OCI-LY7 (cell line): ENCODE results near the gene ACP7. TPM values are rescaled to one million over a fixed set of nuclear protein-coding genes. Genes with fewer than 3 reads are reported as not detected.

Experiments used
- BruUV-seq: library from RNA; stranded (reverse); fragments of 400-500 nt; replicated peaks from 2 replicates; lab custom pipeline; 2021; lab: Mats Ljungman, UMichigan
- CTCF ChIA-PET: fragments of 300-600 bp; sonication (Branson Sonifier 250); formaldehyde crosslinking; loops from one replicate; lab custom pipeline; 2022; ENCODE audit warnings: antibody characterized with exemption; ENCODE audit not compliant: unreplicated experiment; lab: Charles Lee
- POLR2A ChIA-PET: fragments of 300-600 bp; sonication (Branson Sonifier 250); formaldehyde crosslinking; loops from one replicate; lab custom pipeline; 2022; ENCODE audit warnings: antibody characterized with exemption; lab: Charles Lee
- DNase-seq: peaks from one replicate; pipeline ENCODE4 v3.0.0-alpha.2; 2015; ENCODE audit warnings: low spot score
- H2AFZ ChIP-seq: fragments of 200-600 bp; sonication (generic), shearing (Covaris generic); 2 replicates; pipeline ENCODE4 v1.6.1; 2014; ENCODE audit warnings: mild to moderate bottlenecking, antibody characterized with exemption, low read length, moderate library complexity
- H3K27ac ChIP-seq: fragments of 200-600 bp; sonication (generic); 2 replicates; pipeline ENCODE4 v1.5.1; 2014; ENCODE audit warnings: mixed run types, low read depth, mild to moderate bottlenecking, moderate library complexity, low read length, inconsistent platforms; ENCODE audit not compliant: poor library complexity, severe bottlenecking
- H3K36me3 ChIP-seq: fragments of 200-600 bp; sonication (generic); 2 replicates; pipeline ENCODE4 v1.6.1; 2014; ENCODE audit warnings: mild to moderate bottlenecking, antibody characterized with exemption, low read length, moderate library complexity, mixed read lengths; ENCODE audit not compliant: insufficient read depth
- H3K4me1 ChIP-seq: fragments of 200-600 bp; sonication (generic); 2 replicates; pipeline ENCODE4 v1.5.1; 2014; ENCODE audit warnings: mild to moderate bottlenecking, low read length; ENCODE audit not compliant: insufficient read depth, poor library complexity, severe bottlenecking
- H3K4me2 ChIP-seq: fragments of 200-600 bp; sonication (generic); 2 replicates; pipeline ENCODE4 v1.6.1; 2014; ENCODE audit warnings: mild to moderate bottlenecking, low read length
- H3K4me3 ChIP-seq: fragments of 200-600 bp; sonication (generic); 2 replicates; pipeline ENCODE4 v1.5.1; 2014; ENCODE audit warnings: mild to moderate bottlenecking, low read depth, low read length; ENCODE audit not compliant: poor library complexity, severe bottlenecking
- H3K79me2 ChIP-seq: fragments of 200-600 bp; sonication (generic); 2 replicates; pipeline ENCODE4 v1.6.1; 2016; ENCODE audit warnings: low read depth, mild to moderate bottlenecking, low read length, moderate library complexity, mixed read lengths; ENCODE audit not compliant: insufficient read depth
- H3K9me2 ChIP-seq: fragments of 200-600 bp; sonication (generic); 2 replicates; pipeline ENCODE4 v1.6.1; 2016; ENCODE audit warnings: mild to moderate bottlenecking, low read length, mixed read lengths; ENCODE audit not compliant: insufficient read depth
- H3K9me3 ChIP-seq: fragments of 200-600 bp; sonication (generic); 2 replicates; pipeline ENCODE4 v1.6.1; 2014; ENCODE audit warnings: mild to moderate bottlenecking, mixed run types, low read length, mixed read lengths
- H4K20me1 ChIP-seq: fragments of 200-600 bp; sonication (generic); 2 replicates; pipeline ENCODE4 v1.6.1; 2014; ENCODE audit warnings: mild to moderate bottlenecking, antibody characterized with exemption, low read length, moderate library complexity, mixed read lengths; ENCODE audit not compliant: insufficient read depth
- EZH2phosphoT487 ChIP-seq: fragments of 200-600 bp; sonication (generic); IDR thresholded peaks from 2 replicates; pipeline ENCODE4 v1.6.1; 2018; ENCODE audit warnings: low read depth, borderline replicate concordance, mild to moderate bottlenecking, mixed run types, antibody characterized with exemption, low read length, moderate library complexity, mixed read lengths
- intact Hi-C: fragments of 100-400 bp; cut with micrococcal nuclease; formaldehyde crosslinking; loops from one replicate; pipeline ENCODE4 v1.10.0; 2022; ENCODE audit not compliant: unreplicated experiment
- total RNA-seq, 2 experiments: library from RNA; depleted of rRNA in 1 of 2; stranded (reverse); fragments of >200 nt in 1 of 2; shearing (Covaris generic) in 1 of 2; gene quantifications; 2 replicates each; pipeline ENCODE4 v1.2.3, GENCODE V29; 2014 to 2022
- TF ChIP-seq, protein P1 (sequence below): fragments of 200-600 bp; sonication (generic); conservative IDR thresholded peaks from 2 replicates; pipeline ENCODE4 v1.5.1; 2014; ENCODE audit warnings: mild to moderate bottlenecking, antibody characterized with exemption, low read length, moderate library complexity, mixed read lengths

ACP7 gene
- total RNA-seq, 2 experiments from 2014 or later: not detected

DNA sequence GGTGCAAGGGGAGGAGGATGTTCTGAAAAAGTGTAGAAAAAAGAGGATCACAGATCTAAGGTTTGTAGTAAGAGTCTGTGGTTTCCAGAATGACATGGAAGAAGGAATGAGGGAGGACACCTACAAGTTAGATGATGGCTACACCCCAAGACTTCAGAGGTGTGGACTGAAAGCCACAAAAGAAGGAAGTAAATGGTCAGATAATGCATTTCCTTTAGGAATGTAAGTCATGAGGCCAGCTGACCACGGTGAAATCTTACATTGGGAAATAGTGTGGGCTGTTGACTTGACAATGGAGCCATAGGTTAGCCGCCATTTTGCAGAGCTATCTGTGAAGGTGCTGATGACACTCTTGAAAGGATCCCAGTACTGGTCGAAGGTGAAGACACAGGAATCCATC, 26.6 kb upstream of the ACP7 start:
- CTCF ChIA-PET: no interaction called here
- Histone ChIP-seq H3K36me3 (no peaks in the 10 kb centered on the region), H3K27ac (no peak overlapping the region), H3K9me2 (no peaks in the 10 kb centered on the region), H4K20me1 (no peaks in the 10 kb centered on the region), H3K4me3 (no peak overlapping the region), H3K9me3 (no peaks in the 10 kb centered on the region), H3K79me2 (no peaks in the 10 kb centered on the region), H3K4me1 (no peaks in the 10 kb centered on the region), H3K4me2 (no peak overlapping the region), H2AFZ (no peak overlapping the region)
- DNase-seq: no peak
- no TSS peak for BruUV-seq
- POLR2A ChIA-PET: interaction anchor here (0.6 kb wide), 1 partner anchor 12 kb away, joined by 4 read pairs; no protein-coding TSS in a partner anchor
- no peak for TF ChIP-seq EZH2phosphoT487
- TF ChIP-seq, protein P1, sequence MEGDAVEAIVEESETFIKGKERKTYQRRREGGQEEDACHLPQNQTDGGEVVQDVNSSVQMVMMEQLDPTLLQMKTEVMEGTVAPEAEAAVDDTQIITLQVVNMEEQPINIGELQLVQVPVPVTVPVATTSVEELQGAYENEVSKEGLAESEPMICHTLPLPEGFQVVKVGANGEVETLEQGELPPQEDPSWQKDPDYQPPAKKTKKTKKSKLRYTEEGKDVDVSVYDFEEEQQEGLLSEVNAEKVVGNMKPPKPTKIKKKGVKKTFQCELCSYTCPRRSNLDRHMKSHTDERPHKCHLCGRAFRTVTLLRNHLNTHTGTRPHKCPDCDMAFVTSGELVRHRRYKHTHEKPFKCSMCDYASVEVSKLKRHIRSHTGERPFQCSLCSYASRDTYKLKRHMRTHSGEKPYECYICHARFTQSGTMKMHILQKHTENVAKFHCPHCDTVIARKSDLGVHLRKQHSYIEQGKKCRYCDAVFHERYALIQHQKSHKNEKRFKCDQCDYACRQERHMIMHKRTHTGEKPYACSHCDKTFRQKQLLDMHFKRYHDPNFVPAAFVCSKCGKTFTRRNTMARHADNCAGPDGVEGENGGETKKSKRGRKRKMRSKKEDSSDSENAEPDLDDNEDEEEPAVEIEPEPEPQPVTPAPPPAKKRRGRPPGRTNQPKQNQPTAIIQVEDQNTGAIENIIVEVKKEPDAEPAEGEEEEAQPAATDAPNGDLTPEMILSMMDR: no peak
- intact Hi-C loops: no loop called here

DNA sequence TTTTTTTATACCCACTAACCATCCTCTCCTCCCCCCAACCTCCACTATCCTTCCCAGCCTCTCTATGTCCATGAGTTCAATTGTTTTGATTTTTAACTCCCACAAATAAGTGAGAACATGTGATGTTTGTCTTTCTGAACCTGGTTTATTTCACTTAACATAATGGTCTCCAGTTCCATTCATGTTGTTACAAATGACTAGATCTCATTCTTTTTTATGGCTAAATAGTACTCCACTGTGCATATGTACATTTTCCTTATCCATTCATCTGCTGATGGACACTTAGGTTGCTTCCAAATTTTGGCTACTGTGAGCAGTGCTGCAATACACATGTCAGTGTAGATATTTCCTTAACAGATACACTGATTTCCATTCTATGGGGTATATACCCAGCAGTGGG, 24.9 kb upstream of the ACP7 start:
- BruUV-seq: no TSS peak
- Histone ChIP-seq H3K4me1 (no peaks in the 10 kb centered on the region), H3K4me2 (no peak overlapping the region), H2AFZ (no peak overlapping the region), H3K9me3 (no peaks in the 10 kb centered on the region), H3K36me3 (no peaks in the 10 kb centered on the region), H4K20me1 (no peaks in the 10 kb centered on the region), H3K9me2 (no peaks in the 10 kb centered on the region), H3K79me2 (no peaks in the 10 kb centered on the region), H3K27ac (no peak overlapping the region), H3K4me3 (no peak overlapping the region)
- POLR2A ChIA-PET: no interaction called here
- TF ChIP-seq, protein P1: no peak
- no peak for TF ChIP-seq EZH2phosphoT487
- intact Hi-C loops: no loop called here
- CTCF ChIA-PET: no interaction called here
- DNase-seq: no peak

DNA sequence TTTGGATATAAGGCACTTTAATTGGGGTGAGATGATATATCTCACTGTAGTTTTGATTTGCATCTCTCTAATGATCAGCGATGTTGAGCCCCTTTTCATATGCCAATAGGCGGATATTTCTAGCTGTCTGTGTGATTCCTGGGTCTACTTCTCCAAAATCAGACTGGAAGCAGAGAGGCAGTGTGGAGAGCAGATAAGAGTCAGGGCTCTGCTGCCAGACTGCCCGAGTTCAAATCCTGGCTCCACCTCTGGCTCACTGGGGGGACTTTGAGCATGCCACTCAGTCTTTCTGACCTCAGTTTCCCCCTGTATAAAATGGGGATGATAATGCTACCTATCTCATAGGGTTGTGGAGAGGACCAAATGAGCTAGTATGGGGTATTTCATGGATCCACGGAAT, 24.0 kb upstream of the ACP7 start:
- TF ChIP-seq, protein P1: no peak
- H3K4me3 ChIP-seq: no peak overlapping the region
- POLR2A ChIA-PET: no interaction called here
- no peaks in the 10 kb centered on the region for H4K20me1 ChIP-seq
- intact Hi-C loops: no loop called here
- CTCF ChIA-PET: no interaction called here
- BruUV-seq: no TSS peak
- H2AFZ ChIP-seq: no peak overlapping the region
- no peaks in the 10 kb centered on the region for H3K4me1 ChIP-seq
- no peaks in the 10 kb centered on the region for H3K9me3 ChIP-seq
- no peak overlapping the region for H3K27ac ChIP-seq
- H3K9me2 ChIP-seq: no peaks in the 10 kb centered on the region
- no peaks in the 10 kb centered on the region for H3K79me2 ChIP-seq
- H3K36me3 ChIP-seq: no peaks in the 10 kb centered on the region
- no peak overlapping the region for H3K4me2 ChIP-seq
- DNase-seq: no peak
